NCI-H345 (cell line): Measurements from ENCODE around the gene FOXP4.

ENCODE experiments used
- DNase-seq: peaks from one replicate; lab custom pipeline; 2025; lab: John Stamatoyannopoulos, UW

FOXP4 gene

GRCh38 chr6:41630069-41630468 lies 83.9 kb downstream of the FOXP4 start:
- DNase-seq = no peak

DNA sequence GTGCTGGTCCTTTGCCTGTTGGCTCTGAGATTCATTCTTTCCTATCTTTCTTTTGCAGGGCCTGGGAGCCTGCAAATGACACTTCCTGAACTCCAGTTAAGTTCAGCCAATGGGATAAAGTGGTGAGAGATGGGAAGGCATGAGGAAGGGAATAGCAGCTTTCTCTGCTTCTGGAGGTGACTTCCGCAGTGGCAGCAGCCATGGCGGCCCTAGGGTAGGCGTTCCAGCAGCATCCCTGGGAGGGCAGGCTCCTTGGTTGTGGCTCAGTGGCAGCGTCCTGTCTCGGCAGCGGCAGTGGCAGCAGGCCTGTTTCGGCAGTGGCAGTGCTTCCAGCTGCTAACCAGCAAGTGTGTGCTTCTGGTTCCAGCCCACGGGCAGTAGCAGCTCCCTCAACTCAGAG lies 84.8 kb downstream of the FOXP4 start:
- DNase-seq = no peak

- DNase-seq = no peak
Measured at GRCh38 chr6:41633056-41633634, 87.0 kb downstream of the FOXP4 start.

GRCh38 chr6:41634657-41635056 lies 88.5 kb downstream of the FOXP4 start:
- no peak for DNase-seq

DNA sequence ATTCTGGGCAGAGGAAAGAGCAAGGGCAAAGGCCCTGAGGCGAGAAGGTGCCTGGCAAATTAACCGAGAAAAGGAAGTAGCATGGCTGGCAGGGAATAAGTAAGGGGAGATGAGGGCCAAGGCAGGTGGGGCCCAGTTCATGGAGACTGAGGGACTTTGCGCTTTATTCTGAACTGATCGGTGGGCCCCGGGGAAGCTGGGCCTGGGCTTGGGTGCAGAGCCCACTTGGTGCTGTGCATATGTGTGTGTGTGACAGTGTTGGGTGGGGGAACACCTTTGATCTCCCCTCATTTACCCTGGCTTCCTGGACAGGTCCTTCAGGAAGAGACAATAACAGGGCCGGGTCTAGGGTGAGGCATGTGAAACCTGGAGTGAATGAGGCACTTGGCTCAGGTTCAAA lies 89.2 kb downstream of the FOXP4 start:
- DNase-seq = no peak

GRCh38 chr6:41636833-41637193 lies 90.6 kb downstream of the FOXP4 start:
- DNase-seq = no peak

DNA sequence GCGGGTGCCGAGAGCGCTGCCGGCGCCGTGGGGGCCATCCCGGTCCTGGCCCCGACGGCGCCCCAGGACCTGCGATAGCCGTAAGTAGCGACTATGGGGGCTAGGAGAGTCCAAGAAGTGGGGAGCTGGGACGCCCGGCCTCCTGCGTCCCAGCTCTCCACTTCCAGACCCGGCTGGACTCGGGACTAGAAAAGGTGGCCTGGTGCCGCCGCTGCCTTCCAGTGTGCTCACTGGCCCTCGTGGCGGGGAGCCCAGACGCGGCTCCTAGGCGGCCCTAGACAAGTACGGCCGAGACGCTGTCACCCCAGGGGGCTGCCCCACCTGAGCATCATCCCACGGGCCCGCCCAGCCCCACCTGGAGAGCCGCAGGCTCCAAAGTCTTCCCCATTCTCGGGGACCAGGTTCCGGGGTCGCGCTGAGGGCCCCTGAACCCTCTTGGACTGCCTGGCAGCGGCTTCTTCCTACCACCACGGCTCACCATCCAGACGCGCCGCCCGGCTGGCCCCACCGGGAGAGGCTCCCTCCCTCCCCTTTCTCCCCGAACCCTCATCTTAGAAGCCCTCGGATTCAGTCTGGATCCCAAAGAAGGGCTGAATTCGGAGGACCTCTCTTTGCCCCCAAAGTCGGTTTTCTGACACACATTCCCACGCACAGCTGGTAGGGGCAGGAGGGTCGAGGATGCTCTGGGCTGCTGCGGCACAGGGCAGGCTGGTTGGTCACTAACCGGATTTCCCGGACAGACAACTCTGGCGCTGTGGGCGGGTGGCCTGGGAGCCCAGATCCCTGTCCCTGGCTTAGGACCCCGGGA lies 91.2 kb downstream of the FOXP4 start:
- DNase-seq = no peak

DNA sequence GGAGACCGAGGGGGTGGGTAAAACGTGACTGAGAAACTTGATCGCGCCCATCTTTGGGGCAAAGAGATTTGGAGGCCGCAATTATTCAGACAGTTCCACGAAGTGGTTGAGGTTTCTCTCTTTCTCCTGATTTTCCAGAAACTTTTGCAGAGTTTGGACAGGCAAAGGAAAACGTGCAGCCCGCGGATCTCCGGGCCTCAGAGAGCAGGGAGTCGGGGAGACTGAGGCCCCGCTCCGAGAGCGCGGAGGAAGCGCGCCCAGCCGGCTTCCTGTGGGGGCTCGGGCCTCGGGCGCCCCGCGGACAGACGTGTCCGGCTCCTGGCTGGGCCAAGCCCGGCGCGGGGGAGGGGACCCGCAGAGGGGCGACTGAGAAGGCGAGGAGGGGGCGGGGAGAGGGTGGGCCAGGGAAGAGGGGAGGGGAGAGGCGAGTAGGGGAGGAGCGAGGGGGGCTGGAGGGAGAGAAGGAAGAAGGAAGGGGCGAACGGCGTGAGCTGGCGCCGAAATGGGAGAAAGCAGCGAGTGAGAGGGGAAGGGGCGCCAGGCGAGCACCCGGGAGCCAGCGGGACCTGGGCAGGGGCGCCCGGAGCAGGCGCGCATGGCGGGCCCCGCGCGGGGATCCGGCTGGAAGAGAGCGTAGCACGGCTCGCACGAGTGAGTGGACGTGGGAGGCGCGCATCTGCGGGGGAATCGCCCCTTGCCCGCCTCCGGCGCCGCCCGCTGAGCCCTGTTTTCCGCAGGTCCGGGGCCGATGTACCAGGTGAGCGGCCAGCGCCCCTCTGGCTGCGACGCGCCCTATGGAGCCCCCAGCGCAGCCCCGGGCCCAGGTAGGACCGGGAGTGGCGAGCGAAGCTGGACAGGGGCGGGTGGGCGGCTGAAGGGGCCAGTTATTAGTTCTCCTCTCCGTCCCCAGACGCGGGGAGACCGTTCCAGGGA lies 92.1 kb downstream of the FOXP4 start, which contains the start of gene MDFI:
MDFI (plus strand) TSS at position 467 of the 933 bp plus-strand sequence; CDS start at position 749, 282 bp downstream.
- peak; percentile 4 for DNase-seq

- no peak for DNase-seq
Measured at GRCh38 chr6:41638935-41639808, 93.0 kb downstream of the FOXP4 start.

DNA sequence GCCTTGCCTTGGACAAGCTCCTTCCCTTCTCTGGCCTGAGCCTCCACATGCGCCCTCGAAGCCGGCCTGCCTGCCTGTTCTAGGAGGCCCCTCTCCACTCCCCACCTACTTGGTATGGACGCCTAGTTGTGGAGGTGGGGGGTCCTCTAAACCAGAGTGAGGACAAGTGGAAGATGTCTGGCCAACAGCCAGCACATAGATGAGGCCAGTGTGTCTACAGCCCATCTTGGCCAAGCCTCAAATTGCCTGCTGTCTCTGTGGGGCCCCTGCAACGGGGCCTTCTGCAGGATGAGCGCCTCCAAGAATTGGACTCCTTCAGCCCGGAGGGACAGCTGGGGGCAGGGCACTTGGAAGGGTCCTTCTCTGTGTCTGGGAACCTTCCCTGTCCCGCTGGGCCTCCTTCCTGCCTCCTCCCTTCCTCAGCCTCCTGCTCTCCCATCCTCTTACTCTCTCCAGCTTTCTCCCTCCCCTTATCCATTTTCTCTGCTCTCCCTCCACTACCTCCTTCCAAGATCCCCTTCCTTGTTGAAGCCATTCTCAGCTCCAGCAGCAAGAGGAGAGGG lies 93.7 kb downstream of the FOXP4 start:
- no peak for DNase-seq

DNA sequence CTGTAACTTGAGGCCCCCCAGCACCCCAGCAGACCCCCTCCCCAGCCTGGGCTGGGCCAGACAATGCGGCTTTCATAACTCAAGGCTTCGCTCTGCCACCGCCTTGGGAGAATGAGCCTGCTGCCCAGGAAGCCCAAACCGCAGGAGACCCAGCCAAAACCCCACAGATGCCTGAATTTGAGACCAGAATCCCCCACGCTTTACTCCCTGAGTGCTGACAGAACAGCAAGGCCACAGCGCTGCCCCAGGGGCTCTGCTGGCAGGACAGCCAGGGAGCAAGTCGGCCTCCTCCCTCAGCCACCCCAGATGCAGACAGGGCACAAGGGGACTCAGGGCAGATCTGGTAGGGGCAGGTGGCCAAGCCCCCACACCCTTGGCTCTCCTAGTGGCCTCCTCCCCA lies 94.2 kb downstream of the FOXP4 start:
- DNase-seq = no peak

DNA sequence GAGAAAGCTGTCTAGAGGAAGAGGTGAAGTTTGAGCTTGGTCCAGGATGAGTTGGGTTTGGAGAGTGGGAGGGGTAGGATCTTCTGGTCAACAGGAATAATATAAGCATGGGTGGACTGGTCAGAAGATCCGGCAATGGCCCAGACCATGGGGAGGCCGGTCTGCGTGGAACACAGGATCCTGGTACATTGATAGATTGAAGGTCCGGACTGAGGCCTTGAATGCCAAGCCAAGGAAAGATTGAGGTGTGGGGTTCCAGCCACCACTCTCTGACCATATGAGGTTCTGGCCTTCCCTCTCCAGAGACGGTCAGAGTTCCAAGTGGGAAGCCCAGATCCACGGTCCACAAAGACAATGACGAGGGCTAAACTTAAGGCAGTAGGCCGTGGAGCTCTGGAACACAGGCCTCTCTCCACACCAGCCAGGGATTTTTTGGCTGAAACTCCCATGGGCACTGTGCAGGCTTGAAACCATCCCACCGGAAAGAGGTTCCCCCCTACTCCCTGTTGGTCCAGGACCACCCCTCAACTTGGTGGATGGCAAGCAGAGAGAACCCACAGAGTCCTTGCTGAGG lies 95.3 kb downstream of the FOXP4 start:
- no peak for DNase-seq

GRCh38 chr6:41642090-41642959 lies 96.1 kb downstream of the FOXP4 start:
- DNase-seq = no peak

- no peak for DNase-seq
Measured at GRCh38 chr6:41642960-41643898, 97.0 kb downstream of the FOXP4 start.

DNA sequence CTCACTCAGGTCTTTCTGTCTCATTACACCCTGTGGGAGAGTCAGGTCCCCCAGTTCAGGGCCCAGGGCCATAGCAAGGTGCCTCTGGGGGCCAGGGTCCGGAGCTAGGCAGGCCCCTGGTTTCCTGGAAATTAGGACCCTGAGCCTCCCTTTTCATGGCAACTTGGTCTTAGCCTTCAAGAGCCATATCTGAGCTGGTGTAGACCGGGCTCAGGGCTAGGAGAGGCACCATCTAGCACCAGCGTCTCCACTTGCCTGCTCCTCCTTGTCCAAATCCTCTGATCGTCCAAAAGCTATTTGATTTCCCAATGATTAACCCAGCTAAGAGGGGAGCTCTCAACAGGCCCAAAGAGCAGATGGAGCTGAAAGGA lies 97.7 kb downstream of the FOXP4 start:
- DNase-seq = no peak

- DNase-seq = no peak
Measured at GRCh38 chr6:41644297-41644879, 98.2 kb downstream of the FOXP4 start.

DNA sequence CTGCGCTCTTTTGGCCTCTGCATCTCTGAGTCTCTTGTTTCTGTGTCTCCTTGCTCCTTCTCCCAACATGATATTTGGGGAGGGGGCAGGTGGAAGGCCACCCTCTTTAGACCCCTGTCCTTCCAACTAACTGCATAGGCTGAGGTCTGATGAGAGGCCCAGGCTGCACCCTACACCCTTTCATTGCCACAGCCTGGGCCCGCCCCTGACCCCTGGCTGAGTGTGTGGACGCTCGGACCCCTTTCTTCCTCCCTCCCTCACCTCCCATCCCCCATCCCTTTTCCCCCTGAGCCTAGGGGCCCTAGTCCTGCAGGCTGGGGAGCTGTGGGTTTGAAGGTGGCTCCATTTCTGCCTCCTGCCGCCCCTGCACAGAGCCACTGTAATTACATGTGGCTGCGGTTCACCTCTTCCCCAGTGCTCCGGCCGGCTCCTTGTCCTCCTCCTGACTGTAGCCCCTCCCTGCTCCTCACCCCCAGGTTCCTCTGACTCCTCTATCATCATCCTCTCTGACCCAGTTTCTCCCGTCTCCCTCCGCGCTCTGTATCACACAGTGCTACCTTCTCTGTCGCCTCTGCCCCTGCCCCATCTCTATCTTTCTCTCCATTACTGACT lies 98.9 kb downstream of the FOXP4 start:
- DNase-seq = no peak
